ENCODE data around the gene CFAP74.
"Not testable (repeated sequence)": the region's sequence is repeated elsewhere in the genome, so short reads cannot be mapped to it uniquely, and the experiment has no call there.

Gene CFAP74

GRCh38 chr1:1985375-1986050 is 18.1 kb downstream of the CFAP74 start:
- TF ChIP-seq, protein P1, sequence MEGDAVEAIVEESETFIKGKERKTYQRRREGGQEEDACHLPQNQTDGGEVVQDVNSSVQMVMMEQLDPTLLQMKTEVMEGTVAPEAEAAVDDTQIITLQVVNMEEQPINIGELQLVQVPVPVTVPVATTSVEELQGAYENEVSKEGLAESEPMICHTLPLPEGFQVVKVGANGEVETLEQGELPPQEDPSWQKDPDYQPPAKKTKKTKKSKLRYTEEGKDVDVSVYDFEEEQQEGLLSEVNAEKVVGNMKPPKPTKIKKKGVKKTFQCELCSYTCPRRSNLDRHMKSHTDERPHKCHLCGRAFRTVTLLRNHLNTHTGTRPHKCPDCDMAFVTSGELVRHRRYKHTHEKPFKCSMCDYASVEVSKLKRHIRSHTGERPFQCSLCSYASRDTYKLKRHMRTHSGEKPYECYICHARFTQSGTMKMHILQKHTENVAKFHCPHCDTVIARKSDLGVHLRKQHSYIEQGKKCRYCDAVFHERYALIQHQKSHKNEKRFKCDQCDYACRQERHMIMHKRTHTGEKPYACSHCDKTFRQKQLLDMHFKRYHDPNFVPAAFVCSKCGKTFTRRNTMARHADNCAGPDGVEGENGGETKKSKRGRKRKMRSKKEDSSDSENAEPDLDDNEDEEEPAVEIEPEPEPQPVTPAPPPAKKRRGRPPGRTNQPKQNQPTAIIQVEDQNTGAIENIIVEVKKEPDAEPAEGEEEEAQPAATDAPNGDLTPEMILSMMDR (IDR thresholded peaks at IDR 0.05; ENCODE audit: unreplicated experiment in 3 of 3), result no peak
- peaks cover 7% of the 10 kb centered on the region for H3K27me3 Mint-ChIP-seq (ENCODE audit: low read depth)
- H3K9me3 Mint-ChIP-seq, result no peaks in the 10 kb centered on the region
- no peak overlapping the region for H3K4me3 Mint-ChIP-seq
- H3K27ac Mint-ChIP-seq, result peak overlapping the region in 1 of 3 experiments; percentile 72
- H3K4me1 Mint-ChIP-seq, result peaks cover 26% of the 10 kb centered on the region
- H3K36me3 Mint-ChIP-seq (ENCODE audit: low read depth), result no peaks in the 10 kb centered on the region

DNA sequence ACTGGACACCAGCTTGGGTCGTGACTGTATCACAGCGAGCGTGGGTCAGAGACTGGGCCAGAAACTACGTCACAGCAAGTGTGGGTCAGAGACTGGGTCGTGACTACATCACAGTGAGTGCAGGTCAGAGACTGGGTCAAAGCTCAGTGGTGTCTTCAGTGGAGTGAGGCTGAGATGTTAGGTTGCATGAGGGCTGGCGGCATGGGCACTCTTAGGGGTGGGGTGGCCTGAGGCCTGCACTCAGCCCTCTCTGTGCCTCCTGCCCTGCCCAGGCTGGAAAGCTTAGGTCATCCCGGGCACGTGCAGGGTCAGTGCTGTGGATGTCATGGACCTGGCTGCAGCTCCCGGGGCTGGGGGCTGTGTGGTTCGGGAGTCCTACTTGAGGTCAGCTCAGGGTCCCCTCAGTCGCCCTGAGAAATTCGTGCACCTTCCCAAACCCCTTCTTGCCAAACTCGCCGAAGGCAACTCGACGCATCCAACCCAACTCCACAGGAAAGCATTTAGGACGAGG is 19.0 kb downstream of the CFAP74 start:
- Mint-ChIP-seq H3K4me3 (no peak overlapping the region), H3K36me3 (ENCODE audit: low read depth) (no peaks in the 10 kb centered on the region), H3K4me1 (peaks cover 17% of the 10 kb centered on the region), H3K9me3 (no peaks in the 10 kb centered on the region), H3K27ac (peak overlapping the region in 1 of 3 experiments; percentile 72), H3K27me3 (ENCODE audit: low read depth) (peaks cover 7% of the 10 kb centered on the region)
- TF ChIP-seq, protein P1 (IDR thresholded peaks at IDR 0.05; ENCODE audit: unreplicated experiment in 3 of 3), result no peak

- H3K4me1 Mint-ChIP-seq, result no peaks in the 10 kb centered on the region
Measured at GRCh38 chr1:1982379-1983232, 21.0 kb downstream of the CFAP74 start.

GRCh38 chr1:1981631-1982327 is 21.8 kb downstream of the CFAP74 start:
- H3K9me3 Mint-ChIP-seq; H3K4me3 Mint-ChIP-seq; H3K27ac Mint-ChIP-seq; H3K4me1 Mint-ChIP-seq; H3K36me3 Mint-ChIP-seq (ENCODE audit: low read depth): not testable (repeated sequence)
- H3K27me3 Mint-ChIP-seq (ENCODE audit: low read depth), result peaks cover 17% of the 10 kb centered on the region

More at GRCh38 chr1:1982379-1983232, 21.0 kb downstream of the CFAP74 start:
- no peak overlapping the region for H3K27ac Mint-ChIP-seq
- H3K36me3 Mint-ChIP-seq (ENCODE audit: low read depth), result no peaks in the 10 kb centered on the region
- peaks cover 14% of the 10 kb centered on the region for H3K27me3 Mint-ChIP-seq (ENCODE audit: low read depth)
- TF ChIP-seq, protein P1 (IDR thresholded peaks at IDR 0.05; ENCODE audit: unreplicated experiment in 3 of 3), result no peak
- H3K4me3 Mint-ChIP-seq, result no peak overlapping the region
- H3K9me3 Mint-ChIP-seq, result no peaks in the 10 kb centered on the region

DNA sequence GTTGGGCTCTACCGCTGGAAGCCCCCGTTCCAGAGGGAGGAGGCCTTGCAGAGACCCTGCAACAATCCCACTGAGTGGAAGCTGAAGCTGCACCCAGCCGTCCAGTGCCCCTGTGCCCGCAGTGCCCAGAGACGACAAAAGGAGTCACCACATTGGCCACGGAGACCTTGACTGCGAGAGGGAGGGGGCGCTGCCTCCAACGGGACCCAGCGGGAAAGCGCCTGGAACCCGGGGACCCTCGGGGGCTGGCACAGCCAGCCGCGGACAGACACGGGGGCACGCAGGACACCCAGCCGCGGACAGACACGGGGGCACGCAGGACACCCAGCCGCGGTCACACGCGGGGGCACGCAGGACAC is 22.5 kb downstream of the CFAP74 start:
- Mint-ChIP-seq H3K4me3 (no peak overlapping the region), H3K36me3 (ENCODE audit: low read depth) (no peaks in the 10 kb centered on the region), H3K9me3 (no peaks in the 10 kb centered on the region), H3K27ac (no peak overlapping the region), H3K27me3 (ENCODE audit: low read depth) (peaks cover 22% of the 10 kb centered on the region), H3K4me1 (no peaks in the 10 kb centered on the region)
- TF ChIP-seq, protein P1 (IDR thresholded peaks at IDR 0.05; ENCODE audit: unreplicated experiment in 3 of 3), result no peak
